ENCODE data around the gene CERS2. TPM values are rescaled to one million over a fixed set of nuclear protein-coding genes. Genes with fewer than 3 reads are reported as not detected.
"Not testable (repeated sequence)": the region's sequence is repeated elsewhere in the genome, so short reads cannot be mapped to it uniquely, and the experiment has no call there.

Gene CERS2
- total RNA-seq, 4 donors from 2014 or later = 96.8 to 144 (median 131) TPM

DNA sequence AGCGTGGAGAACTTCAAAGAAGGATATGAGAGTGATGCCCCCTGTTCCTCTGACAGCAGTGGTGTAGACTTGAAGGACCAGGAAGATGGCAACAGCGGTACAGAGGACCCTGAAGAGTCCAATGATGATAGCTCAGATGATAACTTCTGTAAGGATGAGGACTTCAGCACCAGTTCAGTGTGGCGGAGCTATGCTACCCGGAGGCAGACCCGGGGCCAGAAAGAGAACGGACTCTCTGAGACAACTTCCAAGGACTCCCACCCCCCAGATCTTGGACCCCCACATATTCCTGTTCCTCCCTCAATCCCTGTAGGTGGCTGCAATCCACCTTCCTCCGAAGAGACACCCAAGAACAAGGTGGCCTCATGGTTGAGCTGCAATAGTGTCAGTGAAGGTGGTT, 14.0 kb downstream of the CERS2 start:
- TF ChIP-seq, protein P1, sequence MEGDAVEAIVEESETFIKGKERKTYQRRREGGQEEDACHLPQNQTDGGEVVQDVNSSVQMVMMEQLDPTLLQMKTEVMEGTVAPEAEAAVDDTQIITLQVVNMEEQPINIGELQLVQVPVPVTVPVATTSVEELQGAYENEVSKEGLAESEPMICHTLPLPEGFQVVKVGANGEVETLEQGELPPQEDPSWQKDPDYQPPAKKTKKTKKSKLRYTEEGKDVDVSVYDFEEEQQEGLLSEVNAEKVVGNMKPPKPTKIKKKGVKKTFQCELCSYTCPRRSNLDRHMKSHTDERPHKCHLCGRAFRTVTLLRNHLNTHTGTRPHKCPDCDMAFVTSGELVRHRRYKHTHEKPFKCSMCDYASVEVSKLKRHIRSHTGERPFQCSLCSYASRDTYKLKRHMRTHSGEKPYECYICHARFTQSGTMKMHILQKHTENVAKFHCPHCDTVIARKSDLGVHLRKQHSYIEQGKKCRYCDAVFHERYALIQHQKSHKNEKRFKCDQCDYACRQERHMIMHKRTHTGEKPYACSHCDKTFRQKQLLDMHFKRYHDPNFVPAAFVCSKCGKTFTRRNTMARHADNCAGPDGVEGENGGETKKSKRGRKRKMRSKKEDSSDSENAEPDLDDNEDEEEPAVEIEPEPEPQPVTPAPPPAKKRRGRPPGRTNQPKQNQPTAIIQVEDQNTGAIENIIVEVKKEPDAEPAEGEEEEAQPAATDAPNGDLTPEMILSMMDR (IDR thresholded peaks at IDR 0.05) = no peak
- no peak for DNase-seq (ENCODE audit: low spot score)
- no peak for ATAC-seq (ENCODE audit: low FRiP score)

DNA sequence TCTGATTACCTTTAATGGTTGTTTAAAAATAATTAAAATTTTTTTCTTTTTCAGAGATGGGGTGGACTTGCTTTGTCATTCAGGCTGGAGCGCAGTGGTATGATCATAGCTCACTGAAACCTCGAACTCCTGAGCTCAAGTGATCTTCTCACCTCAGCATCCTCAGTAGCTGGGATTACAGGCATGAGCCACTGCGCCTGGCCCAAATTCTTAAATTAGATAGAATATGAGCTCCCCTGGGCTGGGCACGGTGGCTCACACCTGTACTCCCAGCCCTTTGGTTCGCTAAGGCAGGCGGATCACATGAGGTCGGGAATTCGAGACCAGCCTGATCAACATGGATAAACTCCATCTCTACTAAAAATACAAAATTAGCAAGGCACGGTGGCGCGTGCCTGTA, 17.0 kb downstream of the CERS2 start:
- TF ChIP-seq, protein P1 (IDR thresholded peaks at IDR 0.05) = no peak
- DNase-seq (ENCODE audit: low spot score) (no peak), ATAC-seq (ENCODE audit: low FRiP score) (no peak)

DNA sequence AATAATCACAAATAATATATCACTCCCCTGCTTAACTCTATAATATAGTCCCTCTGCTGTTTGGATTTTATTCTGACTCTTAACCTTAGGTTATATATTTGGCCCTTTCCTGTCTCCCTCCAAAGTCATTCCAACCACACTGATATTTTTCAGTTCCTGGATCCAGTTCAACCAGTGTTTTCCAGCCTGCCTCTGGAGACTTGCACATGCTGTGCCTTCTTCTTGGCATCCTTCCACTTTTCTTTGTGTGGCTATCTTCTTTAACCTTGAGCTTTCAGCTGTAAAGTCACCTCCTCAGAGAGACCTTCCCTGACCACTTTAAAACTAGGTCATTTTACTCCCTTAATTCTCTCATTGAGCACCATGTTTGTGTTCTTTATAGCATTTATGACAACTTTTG, 19.4 kb downstream of the CERS2 start:
- DNase-seq (ENCODE audit: low spot score) (no peak), ATAC-seq (ENCODE audit: low FRiP score) (no peak)
- TF ChIP-seq, protein P1 (IDR thresholded peaks at IDR 0.05) = no peak

DNA sequence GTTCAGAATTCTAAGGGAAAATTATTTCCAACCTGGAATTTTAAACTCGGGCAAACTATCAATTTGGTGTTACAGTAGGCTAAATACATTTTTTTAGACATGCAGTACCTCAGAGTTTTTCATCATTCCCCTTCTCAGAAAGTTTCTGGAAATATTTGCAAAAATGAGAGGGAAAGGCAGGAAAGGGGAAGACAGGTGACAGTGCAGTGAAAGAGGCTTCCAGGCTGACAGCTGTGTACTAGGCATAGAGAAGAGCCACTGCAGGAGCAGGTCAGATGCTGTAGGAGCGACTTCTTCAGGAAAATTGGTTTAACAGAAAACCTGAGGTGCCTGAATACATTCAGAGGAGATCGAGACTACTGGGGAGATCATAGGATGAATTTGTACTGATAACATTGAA, 19.9 kb downstream of the CERS2 start:
- DNase-seq (ENCODE audit: low spot score) = no peak
- TF ChIP-seq, protein P1 (IDR thresholded peaks at IDR 0.05) = no peak
- ATAC-seq (ENCODE audit: low FRiP score) = no peak

DNA sequence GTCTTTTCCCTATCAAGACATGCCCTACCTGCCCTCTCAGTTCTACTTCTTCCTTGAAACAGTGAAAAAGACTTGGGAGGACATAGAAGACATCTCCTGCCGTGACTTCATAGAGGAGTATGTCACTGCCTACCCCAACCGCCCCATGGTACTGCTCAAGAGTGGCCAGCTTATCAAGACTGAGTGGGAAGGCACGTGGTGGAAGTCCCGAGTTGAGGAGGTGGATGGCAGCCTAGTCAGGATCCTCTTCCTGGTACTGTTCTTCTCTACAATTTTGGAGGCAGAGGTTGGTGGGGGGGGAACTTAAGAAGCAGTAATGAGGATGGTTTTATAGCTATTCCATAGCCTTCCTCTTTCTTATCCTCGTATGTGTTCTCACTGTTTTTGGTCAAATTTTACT, 29.8 kb downstream of the CERS2 start:
- TF ChIP-seq, protein P1 (IDR thresholded peaks at IDR 0.05) = no peak
- ATAC-seq (ENCODE audit: low FRiP score) (no peak), DNase-seq (ENCODE audit: low spot score) (no peak)

DNA sequence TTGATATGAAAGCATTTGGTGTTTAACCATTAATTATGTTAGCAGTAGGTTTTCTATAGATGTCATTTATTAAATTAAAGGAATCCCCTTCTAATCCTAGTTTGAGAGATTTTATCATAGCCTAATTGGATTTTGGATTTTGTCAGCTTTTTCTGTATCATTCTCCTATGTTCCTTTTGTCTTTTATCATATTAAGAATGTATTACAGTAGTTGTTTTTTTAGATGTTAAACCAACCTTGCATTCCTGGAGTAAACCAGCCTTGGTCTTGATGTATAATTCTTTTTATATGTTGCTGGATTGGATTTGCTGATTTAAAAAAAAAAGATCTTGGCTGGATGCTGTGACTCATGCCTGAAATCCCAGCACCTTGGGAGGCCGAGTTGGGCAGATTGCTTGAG, 42.9 kb downstream of the CERS2 start:
- ATAC-seq (ENCODE audit: low FRiP score) = no peak
- no peak for DNase-seq (ENCODE audit: low spot score)
- TF ChIP-seq, protein P1 (IDR thresholded peaks at IDR 0.05) = no peak

DNA sequence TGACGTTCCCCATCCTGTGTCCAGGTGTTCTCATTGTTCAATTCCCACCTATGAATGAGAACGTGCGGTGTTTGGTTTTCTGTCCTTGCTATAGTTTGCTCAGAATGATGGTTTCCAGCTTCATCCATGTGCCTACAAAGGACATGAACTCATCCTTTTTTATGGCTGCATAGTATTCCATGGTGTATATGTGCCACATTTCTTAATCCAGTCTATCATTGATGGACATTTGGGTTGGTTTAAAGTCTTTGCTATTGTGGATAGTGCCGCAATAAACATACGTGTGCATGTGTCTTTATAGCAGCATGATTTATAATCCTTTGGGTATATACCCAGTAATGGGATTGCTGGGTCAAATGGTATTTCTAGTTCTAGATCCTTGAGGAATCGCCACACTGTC, 45.9 kb downstream of the CERS2 start:
- ATAC-seq (ENCODE audit: low FRiP score); DNase-seq (ENCODE audit: low spot score): not testable (repeated sequence)

DNA sequence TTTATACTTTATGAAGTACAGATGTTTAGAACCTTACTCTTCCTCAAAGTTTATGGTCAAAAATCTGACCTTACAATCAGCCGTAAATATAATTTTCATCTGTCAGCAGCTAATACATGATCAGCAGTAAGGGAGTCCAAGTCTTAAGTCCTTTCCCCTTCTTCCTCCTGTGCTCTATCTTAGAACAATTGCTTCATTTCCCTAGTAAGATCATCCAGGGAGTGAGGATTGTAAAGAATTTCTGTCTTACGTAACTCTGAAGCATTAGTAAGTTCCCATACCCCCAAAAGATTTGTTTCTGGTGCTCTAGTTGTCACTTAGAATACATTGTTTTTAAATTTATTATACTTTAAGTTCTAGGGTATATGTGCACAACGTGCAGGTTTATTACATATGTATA, 46.3 kb downstream of the CERS2 start:
- ATAC-seq (ENCODE audit: low FRiP score) = no peak
- DNase-seq (ENCODE audit: low spot score) = no peak
- TF ChIP-seq, protein P1 (IDR thresholded peaks at IDR 0.05) = no peak

Data from omental fat pad (tissue), 4 donors.